Mammary epithelial cell (primary cell): ENCODE data around the gene NRIP3.

Experiments used
- EZH2 ChIP-seq: IDR thresholded peaks from 2 replicates; pipeline ENCODE4 v1.6.1; 2012; ENCODE audit warnings: low read length, inconsistent platforms, borderline replicate concordance
- TF ChIP-seq, protein P1 (sequence below), 2 donors: IDR thresholded peaks in 1 of 2; conservative IDR thresholded peaks in 1 of 2; 2 replicates each; pipeline ENCODE4 v1.5.1; 2011 to 2012; ENCODE audit warnings: inconsistent platforms in 2 of 2, low read length in 2 of 2, mild to moderate bottlenecking in 2 of 2, control low read depth in 1 of 2, low read depth in 1 of 2; ENCODE audit not compliant: insufficient read depth in 1 of 2; ENCODE audit errors: extremely low read depth in 1 of 2

DNA sequence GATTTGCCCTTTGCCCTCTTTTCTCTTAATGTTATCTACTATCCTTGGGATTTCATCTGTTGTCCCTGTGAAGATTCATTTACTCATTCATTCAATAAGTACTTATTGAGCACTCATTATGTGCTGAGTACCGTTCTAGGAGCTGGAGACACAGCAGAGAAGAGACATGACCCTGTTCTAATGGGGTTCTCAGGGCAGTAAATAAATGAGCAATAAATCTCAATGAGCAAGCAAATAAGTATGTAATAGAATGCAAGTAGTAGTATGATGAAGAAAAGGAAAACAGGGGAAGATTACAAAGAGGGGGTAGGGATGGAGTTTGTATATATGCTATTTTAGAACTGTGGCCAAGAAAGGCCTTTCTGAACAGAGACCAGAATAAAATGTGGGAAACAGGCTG is 34.2 kb upstream of the NRIP3 start:
- TF ChIP-seq, protein P1, sequence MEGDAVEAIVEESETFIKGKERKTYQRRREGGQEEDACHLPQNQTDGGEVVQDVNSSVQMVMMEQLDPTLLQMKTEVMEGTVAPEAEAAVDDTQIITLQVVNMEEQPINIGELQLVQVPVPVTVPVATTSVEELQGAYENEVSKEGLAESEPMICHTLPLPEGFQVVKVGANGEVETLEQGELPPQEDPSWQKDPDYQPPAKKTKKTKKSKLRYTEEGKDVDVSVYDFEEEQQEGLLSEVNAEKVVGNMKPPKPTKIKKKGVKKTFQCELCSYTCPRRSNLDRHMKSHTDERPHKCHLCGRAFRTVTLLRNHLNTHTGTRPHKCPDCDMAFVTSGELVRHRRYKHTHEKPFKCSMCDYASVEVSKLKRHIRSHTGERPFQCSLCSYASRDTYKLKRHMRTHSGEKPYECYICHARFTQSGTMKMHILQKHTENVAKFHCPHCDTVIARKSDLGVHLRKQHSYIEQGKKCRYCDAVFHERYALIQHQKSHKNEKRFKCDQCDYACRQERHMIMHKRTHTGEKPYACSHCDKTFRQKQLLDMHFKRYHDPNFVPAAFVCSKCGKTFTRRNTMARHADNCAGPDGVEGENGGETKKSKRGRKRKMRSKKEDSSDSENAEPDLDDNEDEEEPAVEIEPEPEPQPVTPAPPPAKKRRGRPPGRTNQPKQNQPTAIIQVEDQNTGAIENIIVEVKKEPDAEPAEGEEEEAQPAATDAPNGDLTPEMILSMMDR (conservative IDR thresholded peaks at IDR 0.05 in 1 of 2, IDR thresholded peaks at IDR 0.05 in 1 of 2; ENCODE audit: extremely low read depth in 1 of 2, insufficient read depth in 1 of 2, low read depth in 1 of 2, low read length in 2 of 2): no peak
- no peak for TF ChIP-seq EZH2
